ENCODE measurements around the gene ZBTB45.

Gene ZBTB45

DNA sequence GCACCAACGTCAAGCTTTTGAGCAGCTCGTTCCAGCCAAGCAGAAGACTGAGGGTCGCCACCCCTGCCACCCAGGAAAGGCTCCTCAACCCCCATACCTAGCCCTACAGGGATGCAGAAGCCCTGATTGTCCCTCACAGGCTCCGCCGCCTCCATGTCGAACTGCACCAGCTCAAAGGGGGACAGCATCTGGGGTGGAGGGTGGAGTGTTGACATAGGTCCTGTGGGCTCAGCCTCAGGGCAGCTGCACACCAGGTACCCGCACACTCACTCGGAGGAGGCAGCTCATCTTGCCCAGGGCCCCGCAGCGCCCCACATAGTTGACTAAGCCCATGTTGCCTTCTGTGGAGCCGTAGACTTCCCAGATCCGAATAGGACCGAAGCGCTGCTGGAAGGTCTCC, 19.4 kb downstream of the ZBTB45 start:
- TF ChIP-seq, protein P1, sequence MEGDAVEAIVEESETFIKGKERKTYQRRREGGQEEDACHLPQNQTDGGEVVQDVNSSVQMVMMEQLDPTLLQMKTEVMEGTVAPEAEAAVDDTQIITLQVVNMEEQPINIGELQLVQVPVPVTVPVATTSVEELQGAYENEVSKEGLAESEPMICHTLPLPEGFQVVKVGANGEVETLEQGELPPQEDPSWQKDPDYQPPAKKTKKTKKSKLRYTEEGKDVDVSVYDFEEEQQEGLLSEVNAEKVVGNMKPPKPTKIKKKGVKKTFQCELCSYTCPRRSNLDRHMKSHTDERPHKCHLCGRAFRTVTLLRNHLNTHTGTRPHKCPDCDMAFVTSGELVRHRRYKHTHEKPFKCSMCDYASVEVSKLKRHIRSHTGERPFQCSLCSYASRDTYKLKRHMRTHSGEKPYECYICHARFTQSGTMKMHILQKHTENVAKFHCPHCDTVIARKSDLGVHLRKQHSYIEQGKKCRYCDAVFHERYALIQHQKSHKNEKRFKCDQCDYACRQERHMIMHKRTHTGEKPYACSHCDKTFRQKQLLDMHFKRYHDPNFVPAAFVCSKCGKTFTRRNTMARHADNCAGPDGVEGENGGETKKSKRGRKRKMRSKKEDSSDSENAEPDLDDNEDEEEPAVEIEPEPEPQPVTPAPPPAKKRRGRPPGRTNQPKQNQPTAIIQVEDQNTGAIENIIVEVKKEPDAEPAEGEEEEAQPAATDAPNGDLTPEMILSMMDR (IDR thresholded peaks at IDR 0.05; ENCODE audit: low read depth, low read length), result no peak
- TF ChIP-seq, protein P2, sequence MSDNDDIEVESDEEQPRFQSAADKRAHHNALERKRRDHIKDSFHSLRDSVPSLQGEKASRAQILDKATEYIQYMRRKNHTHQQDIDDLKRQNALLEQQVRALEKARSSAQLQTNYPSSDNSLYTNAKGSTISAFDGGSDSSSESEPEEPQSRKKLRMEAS (IDR thresholded peaks at IDR 0.05; ENCODE audit: low read depth, low read length), result no peak
- TF ChIP-seq MYC (IDR thresholded peaks at IDR 0.05; ENCODE audit: low read depth, low read length), result no peak
- no peak for TF ChIP-seq POLR2A (IDR thresholded peaks at IDR 0.05; ENCODE audit: extremely low read depth, insufficient read length)
- peak overlapping the region; percentile 69 for H3K4me3 ChIP-seq (ENCODE audit: low read depth, low read length)
- DNase-seq (ENCODE audit: low read depth), result no peak

DNA sequence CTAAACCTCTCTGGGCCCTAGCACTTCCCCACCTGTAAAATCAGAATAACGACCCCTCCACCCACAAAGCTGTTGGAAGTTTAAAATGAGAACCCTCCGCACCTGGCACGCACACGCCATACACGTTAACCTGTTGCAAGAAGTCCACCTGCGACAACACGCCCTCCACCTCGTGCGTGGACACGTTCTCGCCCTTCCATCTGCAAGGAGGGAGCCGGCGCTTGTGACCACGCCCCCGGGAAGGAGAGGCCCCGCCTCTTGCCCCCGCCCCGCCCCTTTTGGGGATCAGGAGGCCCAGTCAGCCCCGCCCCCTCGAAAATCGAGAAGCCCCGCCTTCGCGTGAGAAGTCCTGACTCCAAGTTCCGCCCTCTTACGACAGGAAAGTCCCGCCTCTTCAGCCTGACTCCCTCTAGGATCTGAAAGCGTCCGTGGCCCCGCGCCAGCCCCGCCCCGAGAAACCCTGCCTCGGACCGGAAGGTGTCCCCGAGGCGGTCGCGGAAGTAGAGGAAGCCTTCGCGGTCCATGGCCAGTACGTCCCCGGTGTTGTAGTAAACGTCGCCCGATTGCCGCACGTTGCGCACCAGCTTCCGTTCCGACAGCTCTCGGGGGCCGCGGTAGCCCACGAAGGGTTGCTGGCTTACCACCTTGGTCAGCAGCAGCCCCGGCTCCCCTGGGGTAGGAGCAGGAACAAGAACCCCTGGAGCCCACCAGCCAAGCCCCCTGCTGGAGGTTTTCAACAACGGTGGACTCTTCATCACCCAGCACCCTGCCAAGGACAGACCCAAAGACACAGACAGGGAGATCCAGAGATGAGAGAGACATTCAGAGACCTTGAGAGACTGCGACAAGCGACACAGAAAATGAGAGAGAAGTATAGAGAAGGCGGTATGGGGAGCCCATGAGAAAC, 20.3 kb downstream of the ZBTB45 start:
- DNase-seq (ENCODE audit: low read depth), result peak; percentile 99
- TF ChIP-seq POLR2A (IDR thresholded peaks at IDR 0.05; ENCODE audit: extremely low read depth, insufficient read length) (peak; percentile 51), MYC (IDR thresholded peaks at IDR 0.05; ENCODE audit: low read depth, low read length) (peak; percentile 88)
- TF ChIP-seq, protein P2 (IDR thresholded peaks at IDR 0.05; ENCODE audit: low read depth, low read length), result peak; percentile 88
- TF ChIP-seq, protein P1 (IDR thresholded peaks at IDR 0.05; ENCODE audit: low read depth, low read length), result peak; percentile 38
- peak overlapping the region; percentile 79 for H3K4me3 ChIP-seq (ENCODE audit: low read depth, low read length)

DNA sequence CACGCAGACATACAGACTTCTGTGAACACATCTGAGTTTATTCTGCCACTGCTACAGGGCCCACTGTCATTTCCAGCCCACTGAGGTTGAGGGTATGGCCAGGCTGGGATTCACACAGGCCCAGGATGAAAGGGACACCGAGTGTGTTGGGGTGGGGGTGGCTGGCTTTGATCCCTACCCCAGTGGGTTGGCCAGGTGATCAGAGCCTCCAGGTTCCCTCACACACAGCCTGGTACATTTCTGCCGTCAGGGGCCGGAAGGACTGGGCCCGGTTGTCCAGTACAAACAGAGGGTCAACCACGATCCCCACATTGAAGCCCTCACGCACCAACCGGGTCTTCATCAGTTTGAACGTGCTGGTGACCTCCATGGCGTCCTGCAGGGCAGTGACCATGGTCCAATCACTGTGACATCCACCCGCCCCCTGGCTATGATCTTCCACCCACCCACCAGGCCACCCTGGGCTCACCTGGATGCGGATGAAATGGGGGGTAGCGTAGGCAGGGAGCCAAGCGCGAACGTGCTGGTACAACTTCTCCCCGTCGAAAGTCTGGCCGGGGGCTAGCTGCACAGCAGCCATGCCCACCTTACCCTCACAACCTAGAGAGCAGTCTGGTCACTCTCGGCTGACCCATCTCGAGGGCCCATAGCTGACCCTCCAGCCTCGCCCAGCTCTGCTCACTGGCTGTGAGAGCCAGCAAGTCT, 21.1 kb downstream of the ZBTB45 start:
- DNase-seq (ENCODE audit: low read depth), result no peak
- TF ChIP-seq MYC (IDR thresholded peaks at IDR 0.05; ENCODE audit: low read depth, low read length), result no peak
- TF ChIP-seq, protein P2 (IDR thresholded peaks at IDR 0.05; ENCODE audit: low read depth, low read length), result no peak
- TF ChIP-seq POLR2A (IDR thresholded peaks at IDR 0.05; ENCODE audit: extremely low read depth, insufficient read length), result no peak
- TF ChIP-seq, protein P1 (IDR thresholded peaks at IDR 0.05; ENCODE audit: low read depth, low read length), result no peak
- peak overlapping the region; percentile 79 for H3K4me3 ChIP-seq (ENCODE audit: low read depth, low read length)

DNA sequence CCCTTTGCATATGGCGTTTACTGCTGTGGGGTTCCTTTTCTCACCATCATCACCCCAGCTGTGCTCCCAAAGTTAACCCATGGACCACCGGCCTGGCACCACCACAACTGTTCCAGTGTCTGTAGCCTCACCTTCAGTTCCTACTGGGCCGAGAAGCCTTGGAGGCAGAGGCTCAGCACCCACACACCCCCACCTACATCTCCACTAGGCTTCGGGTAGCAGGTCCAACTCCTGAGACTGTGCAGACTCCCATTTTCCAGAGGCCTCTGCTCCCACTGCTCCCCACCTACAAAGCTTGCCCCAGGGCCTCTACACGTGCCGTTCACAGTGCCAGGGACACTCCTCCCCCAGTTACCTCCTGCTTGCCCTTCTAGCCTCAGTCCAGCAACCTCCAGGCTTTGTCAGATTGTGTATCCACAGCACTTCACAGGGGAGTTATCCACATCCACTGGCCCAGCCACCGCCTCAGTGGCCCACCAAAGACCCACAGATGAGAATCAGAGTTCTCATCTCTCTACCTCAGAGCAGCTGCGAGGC, 21.9 kb downstream of the ZBTB45 start:
- peak overlapping the region; percentile 79 for H3K4me3 ChIP-seq (ENCODE audit: low read depth, low read length)
- TF ChIP-seq, protein P2 (IDR thresholded peaks at IDR 0.05; ENCODE audit: low read depth, low read length), result no peak
- no peak for TF ChIP-seq POLR2A (IDR thresholded peaks at IDR 0.05; ENCODE audit: extremely low read depth, insufficient read length)
- no peak for TF ChIP-seq MYC (IDR thresholded peaks at IDR 0.05; ENCODE audit: low read depth, low read length)
- TF ChIP-seq, protein P1 (IDR thresholded peaks at IDR 0.05; ENCODE audit: low read depth, low read length), result no peak
- no peak for DNase-seq (ENCODE audit: low read depth)

DNA sequence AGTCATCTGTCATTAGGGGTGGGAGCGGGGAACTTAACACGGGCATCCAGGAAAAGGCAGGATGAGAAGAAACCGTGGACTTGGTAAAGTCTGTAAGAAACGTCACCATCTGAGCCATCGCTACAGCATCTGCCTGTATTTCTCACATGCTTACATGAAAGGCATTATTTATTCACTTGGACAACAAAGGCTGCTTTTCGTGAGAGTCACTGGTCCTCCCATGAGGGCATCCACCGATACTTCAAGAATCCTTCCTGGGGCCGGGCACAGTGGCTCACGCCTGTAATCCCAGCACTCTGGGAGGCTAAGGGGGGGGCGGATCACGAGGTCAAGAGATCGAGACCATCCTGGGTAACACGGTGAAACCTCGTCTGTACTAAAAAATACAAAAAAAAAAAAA, 27.3 kb downstream of the ZBTB45 start:
- TF ChIP-seq, protein P2 (IDR thresholded peaks at IDR 0.05; ENCODE audit: low read depth, low read length), result no peak
- TF ChIP-seq, protein P1 (IDR thresholded peaks at IDR 0.05; ENCODE audit: low read depth, low read length), result no peak
- TF ChIP-seq POLR2A (IDR thresholded peaks at IDR 0.05; ENCODE audit: extremely low read depth, insufficient read length), result no peak
- TF ChIP-seq MYC (IDR thresholded peaks at IDR 0.05; ENCODE audit: low read depth, low read length), result no peak
- DNase-seq (ENCODE audit: low read depth), result no peak
- H3K4me3 ChIP-seq (ENCODE audit: low read depth, low read length), result no peak overlapping the region

All from NB4 (cell line).